Peyer's patch (tissue), 4 donors: ENCODE results near the gene ATOH8. TPM values are rescaled to one million over a fixed set of nuclear protein-coding genes. Genes with fewer than 3 reads are reported as not detected.

Experiments used
- DNase-seq, 3 donors: peaks; one replicate each; pipeline ENCODE4 v3.0.0-alpha.2; 2017 to 2019
- H3K27ac ChIP-seq, 4 donors: fragments of 200-600 bp; sonication (generic); one replicate each; pipeline ENCODE4 v1.5.1; 2016 to 2019
- H3K27me3 ChIP-seq, 2 donors: fragments of 200-600 bp; sonication (generic); one replicate each; pipeline ENCODE4 v1.5.1; 2019
- H3K36me3 ChIP-seq, 3 donors: fragments of 200-600 bp; sonication (generic); one replicate each; pipeline ENCODE4 v1.5.1; 2016 to 2019
- H3K4me1 ChIP-seq, 4 donors: fragments of 200-600 bp; sonication (generic); one replicate each; pipeline ENCODE4 v1.5.1; 2016 to 2019
- H3K4me3 ChIP-seq, 4 donors: fragments of 200-600 bp; sonication (generic); 1 replicate in 3 of 4; 2 replicates in 1 of 4; pipeline ENCODE4 v1.5.1; 2016 to 2019; ENCODE audit warnings: mild to moderate bottlenecking in 1 of 4
- H3K9me3 ChIP-seq, 4 donors: fragments of 200-600 bp; sonication (generic); one replicate each; pipeline ENCODE4 v1.5.1; 2016 to 2019; ENCODE audit warnings: mild to moderate bottlenecking in 1 of 4
- CTCF ChIP-seq, 6 experiments: fragments of 450-650 bp in 4 of 6; fragments of 200-600 bp in 2 of 6; sonication (generic) in 1 of 6; IDR thresholded peaks; one replicate each; pipeline ENCODE4 v1.5.1; 2017 to 2019; ENCODE audit warnings: antibody characterized with exemption in 6 of 6, mild to moderate bottlenecking in 3 of 6, moderate library complexity in 1 of 6
- POLR2A ChIP-seq, 2 donors: fragments of 450-650 bp; IDR thresholded peaks; one replicate each; pipeline ENCODE4 v1.5.1; 2017; ENCODE audit warnings: antibody characterized with exemption in 2 of 2, mild to moderate bottlenecking in 2 of 2, moderate library complexity in 2 of 2
- total RNA-seq, 4 donors: library from RNA; depleted of rRNA; stranded (reverse); fragments of >200 nt; gene quantifications; one replicate each; pipeline ENCODE4 v1.1.0, GENCODE V29; 2016

The ATOH8 gene
- total RNA-seq, 4 donors from 2014 or later: 5.3 to 35.5 (median 13.9) TPM

DNA sequence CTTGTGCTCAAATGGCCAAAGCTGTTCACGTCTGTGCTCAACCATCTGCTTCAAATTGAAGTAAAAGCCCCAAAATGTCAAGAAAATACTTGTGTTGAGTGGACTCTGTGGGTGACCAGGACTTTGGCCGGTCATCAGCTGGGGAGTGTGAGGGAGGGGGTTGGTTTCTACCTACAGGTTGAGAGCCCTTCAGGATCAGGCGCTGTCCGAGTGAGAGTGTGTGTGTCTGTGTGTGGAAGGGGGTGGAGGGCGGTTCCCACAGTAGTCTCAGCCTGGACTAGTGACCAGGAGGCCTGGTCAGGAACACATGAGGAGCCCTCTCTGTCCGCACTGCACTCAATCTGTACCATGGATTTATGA, 34.2 kb downstream of the ATOH8 start:
- Histone ChIP-seq H3K4me1 (peaks cover 0 to 7% (median 2%) of the 10 kb centered on the region in 4 donors), H3K27ac (no peak overlapping the region), H3K4me3 (no peak overlapping the region), H3K36me3 (no peaks in the 10 kb centered on the region), H3K9me3 (no peaks in the 10 kb centered on the region), H3K27me3 (no peaks in the 10 kb centered on the region)
- DNase-seq: peak in 1 of 3 donors; percentile 19
- TF ChIP-seq POLR2A (IDR thresholded peaks at IDR 0.05) (no peak), CTCF (IDR thresholded peaks at IDR 0.05) (no peak)

DNA sequence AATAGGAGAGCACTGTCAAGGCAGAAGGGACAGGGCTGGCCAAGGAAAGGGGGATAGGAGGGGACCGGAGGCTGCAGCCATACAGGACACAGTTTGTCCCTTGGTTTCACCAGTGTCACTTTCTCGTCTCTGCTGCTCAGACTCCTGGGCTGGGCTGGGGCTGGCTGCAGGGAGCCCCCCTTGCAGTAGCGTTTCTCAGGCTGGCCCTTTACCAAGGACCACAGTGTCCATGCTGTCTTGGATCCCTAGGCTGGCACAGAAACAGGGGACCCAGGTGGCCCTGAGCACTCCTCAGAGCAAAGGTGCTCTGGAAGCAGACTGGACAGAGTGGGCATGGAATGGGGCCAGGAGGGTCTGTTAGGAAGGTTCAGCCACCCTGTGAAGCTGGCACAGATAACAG, 34.8 kb downstream of the ATOH8 start:
- TF ChIP-seq CTCF (IDR thresholded peaks at IDR 0.05) (no peak), POLR2A (IDR thresholded peaks at IDR 0.05) (no peak)
- no peak overlapping the region for H3K27ac ChIP-seq
- no peaks in the 10 kb centered on the region for H3K36me3 ChIP-seq
- peaks cover 0 to 8% (median 2%) of the 10 kb centered on the region in 4 donors for H3K4me1 ChIP-seq
- DNase-seq: peak in 1 of 3 donors; percentile 22
- H3K4me3 ChIP-seq: no peak overlapping the region
- no peaks in the 10 kb centered on the region for H3K27me3 ChIP-seq
- no peaks in the 10 kb centered on the region for H3K9me3 ChIP-seq

- no peak for DNase-seq
- peaks cover 0 to 8% (median 2%) of the 10 kb centered on the region in 4 donors for H3K4me1 ChIP-seq
- no peaks in the 10 kb centered on the region for H3K9me3 ChIP-seq
- no peaks in the 10 kb centered on the region for H3K27me3 ChIP-seq
- no peaks in the 10 kb centered on the region for H3K36me3 ChIP-seq
- TF ChIP-seq POLR2A (IDR thresholded peaks at IDR 0.05): no peak
- no peak for TF ChIP-seq CTCF (IDR thresholded peaks at IDR 0.05)
- no peak overlapping the region for H3K27ac ChIP-seq
- H3K4me3 ChIP-seq: no peak overlapping the region
These were observed 35.5 kb downstream of the ATOH8 start for GRCh38 chr2:85789271-85789670.

- peaks cover 0 to 8% (median 2%) of the 10 kb centered on the region in 4 donors for H3K4me1 ChIP-seq
- TF ChIP-seq POLR2A (IDR thresholded peaks at IDR 0.05) (no peak), CTCF (IDR thresholded peaks at IDR 0.05) (no peak)
These were observed 36.2 kb downstream of the ATOH8 start for GRCh38 chr2:85790032-85790431.

GRCh38 chr2:85790499-85791188, 36.9 kb downstream of the ATOH8 start:
- H3K4me1 ChIP-seq: peaks cover 0 to 11% (median 0%) of the 10 kb centered on the region in 4 donors
- no peaks in the 10 kb centered on the region for H3K9me3 ChIP-seq
- TF ChIP-seq CTCF (IDR thresholded peaks at IDR 0.05): no peak
- TF ChIP-seq POLR2A (IDR thresholded peaks at IDR 0.05): no peak
- H3K4me3 ChIP-seq: no peak overlapping the region
- no peaks in the 10 kb centered on the region for H3K27me3 ChIP-seq
- no peaks in the 10 kb centered on the region for H3K36me3 ChIP-seq
- H3K27ac ChIP-seq: no peak overlapping the region
- DNase-seq: peak in 1 of 3 donors; percentile 37

More at GRCh38 chr2:85790032-85790431, 36.2 kb downstream of the ATOH8 start:
- H3K4me3 ChIP-seq: no peak overlapping the region
- DNase-seq: peak in 1 of 3 donors; percentile 15
- H3K9me3 ChIP-seq: no peaks in the 10 kb centered on the region
- H3K36me3 ChIP-seq: no peaks in the 10 kb centered on the region
- no peak overlapping the region for H3K27ac ChIP-seq
- H3K27me3 ChIP-seq: no peaks in the 10 kb centered on the region
